Erythroblast (primary cell): ENCODE measurements around the gene ADPRM.
"Not testable (repeated sequence)": the region's sequence is repeated elsewhere in the genome, so short reads cannot be mapped to it uniquely, and the experiment has no call there.

Experiments
- DNase-seq, 2 experiments: peaks; one replicate each; lab custom pipeline; 2025; lab: John Stamatoyannopoulos, UW
- GATA1 ChIP-seq: IDR thresholded peaks from 2 replicates; pipeline ENCODE4 v1.6.1; 2011; ENCODE audit warnings: low read depth, mild to moderate bottlenecking, control low read depth, low read length, moderate library complexity
- POLR2A ChIP-seq: IDR thresholded peaks from 2 replicates; pipeline ENCODE4 v1.6.1; 2011; ENCODE audit warnings: mild to moderate bottlenecking, low read length

The ADPRM gene

DNA sequence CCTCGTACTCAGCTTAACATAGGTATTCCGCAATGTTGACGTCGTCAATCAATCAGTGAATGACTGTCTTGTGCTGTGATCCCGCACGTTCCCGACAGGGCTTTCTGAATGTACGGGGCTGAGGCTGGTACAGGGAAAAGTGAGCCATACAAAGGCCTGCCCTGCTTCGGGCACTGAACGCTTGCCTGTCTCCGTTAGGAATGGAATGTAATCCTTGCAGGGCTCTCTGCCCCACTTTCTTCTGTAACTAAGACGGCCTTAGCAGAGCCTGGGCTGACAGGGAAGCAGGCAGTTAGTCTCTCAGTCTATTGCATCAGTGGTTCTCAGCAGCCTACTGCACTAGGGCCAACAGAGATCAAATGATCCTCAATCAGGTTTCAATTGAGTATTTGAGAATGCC lies 24.1 kb upstream of the ADPRM start:
- TF ChIP-seq GATA1 (no peak), POLR2A (no peak)
- no peak for DNase-seq

DNA sequence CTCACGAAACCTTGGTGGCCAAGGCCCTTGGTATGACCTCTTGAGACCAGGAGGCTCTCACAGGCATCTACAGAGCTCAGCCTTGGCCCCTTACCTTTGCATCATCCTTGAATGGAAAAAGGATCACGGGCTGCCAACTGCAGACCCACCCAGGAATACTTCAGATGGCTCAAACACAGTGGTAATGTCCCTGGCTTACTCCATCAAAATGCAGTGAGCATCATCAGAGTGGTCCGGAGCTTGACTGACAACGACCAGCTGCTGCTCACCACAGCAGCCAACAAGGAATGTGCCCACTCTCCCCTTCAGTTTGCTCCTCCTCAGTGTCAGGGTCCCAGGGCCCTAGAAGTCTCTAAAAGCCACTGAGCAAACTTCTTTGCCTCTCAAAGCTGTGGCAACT lies 22.7 kb upstream of the ADPRM start:
- no peak for DNase-seq
- TF ChIP-seq GATA1 (no peak), POLR2A (no peak)

DNA sequence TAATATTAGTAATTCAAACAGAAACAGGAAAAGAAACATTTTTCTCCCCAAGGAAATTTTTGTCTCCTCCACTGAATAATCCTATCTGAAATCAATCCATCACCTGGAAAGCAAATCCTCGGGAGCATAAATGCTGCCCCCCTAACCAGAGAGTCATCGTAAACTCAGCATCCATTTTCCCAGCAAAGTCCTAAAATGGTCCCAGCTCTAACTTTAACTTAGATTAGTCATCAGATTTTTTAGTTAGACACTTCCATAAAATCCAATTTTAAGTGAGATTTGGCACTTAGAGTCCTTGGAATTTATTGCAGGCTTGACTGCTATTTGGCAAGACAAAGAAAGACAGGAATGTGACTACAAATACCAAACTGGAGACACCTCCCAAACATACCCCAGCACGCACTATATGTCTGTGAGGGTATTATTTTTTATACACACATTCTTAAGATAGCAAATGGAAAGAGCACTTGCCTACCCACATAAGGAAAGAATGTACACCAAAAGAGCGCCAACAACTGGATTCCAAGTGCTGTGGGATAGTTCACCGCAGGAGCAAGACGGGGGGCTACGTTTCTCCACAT lies 15.4 kb upstream of the ADPRM start:
- no peak for TF ChIP-seq GATA1
- no peak for DNase-seq

DNA sequence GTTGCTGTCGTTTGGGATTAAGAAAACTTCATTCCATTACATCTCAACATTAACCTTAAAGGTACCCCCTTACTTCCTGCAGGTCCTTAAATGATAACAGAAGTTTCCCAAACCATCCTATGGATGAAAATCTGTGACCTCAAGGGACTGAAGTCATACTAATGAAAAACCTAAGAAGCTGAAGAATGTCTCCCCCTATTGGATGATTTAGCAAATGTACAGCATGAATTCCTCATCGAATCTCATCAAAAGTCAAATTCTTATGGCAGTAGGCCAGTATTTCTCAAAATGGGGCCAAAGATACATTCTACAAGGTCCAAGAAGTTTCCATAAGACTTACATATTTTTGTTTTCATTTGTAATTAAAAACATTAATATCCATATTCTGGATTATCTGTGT lies 13.5 kb upstream of the ADPRM start:
- no peak for TF ChIP-seq GATA1
- no peak for TF ChIP-seq POLR2A
- DNase-seq = peak; percentile 39 to 51

DNA sequence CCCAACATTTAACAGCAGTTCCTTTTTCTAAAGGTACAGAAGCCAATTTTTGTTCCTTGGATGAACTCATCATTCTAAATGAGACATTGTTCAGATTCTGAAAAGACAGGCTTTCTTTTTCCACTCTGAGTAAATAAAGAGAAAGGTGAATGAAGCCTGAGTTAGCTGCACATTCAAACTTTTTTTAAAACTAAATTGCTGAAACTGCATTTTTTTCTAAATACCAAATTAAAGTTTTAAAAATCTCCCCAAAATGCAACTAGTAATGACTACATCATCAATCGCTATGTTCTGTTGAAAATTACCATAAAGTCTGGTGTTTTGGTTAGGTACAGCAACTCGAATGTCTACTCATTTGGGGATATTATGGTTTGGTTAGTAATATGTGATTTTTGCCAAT lies 9.9 kb upstream of the ADPRM start:
- no peak for DNase-seq

DNA sequence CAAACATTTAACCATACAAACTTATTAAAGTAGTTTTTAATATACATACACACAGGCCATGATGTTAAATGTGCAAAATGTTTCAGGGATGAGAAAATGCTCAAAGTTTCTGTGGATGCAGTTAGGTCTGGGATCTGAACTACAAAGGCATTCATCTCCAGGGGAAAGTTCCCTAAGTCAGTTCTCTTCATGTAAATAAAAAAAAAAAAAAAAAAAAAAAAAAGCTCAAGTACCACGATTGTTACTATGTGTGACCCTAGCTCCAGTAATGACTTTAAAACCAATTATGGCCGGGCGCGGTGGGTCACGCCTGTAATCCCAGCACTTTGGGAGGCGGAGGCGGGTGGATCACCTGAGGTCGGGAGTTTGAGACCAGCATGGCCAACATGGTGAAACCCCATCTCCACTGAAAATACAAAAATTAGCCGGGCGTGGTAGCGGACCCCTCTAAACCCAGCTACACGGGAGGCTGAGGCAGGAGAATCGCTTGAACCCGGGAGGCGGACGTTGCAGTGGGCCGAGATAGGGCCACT lies 1.5 kb upstream of the ADPRM start:
- DNase-seq = not testable (repeated sequence)

More for the DNA sequence above, 9.9 kb upstream of the ADPRM start:
- no peak for TF ChIP-seq POLR2A
- no peak for TF ChIP-seq GATA1

DNA sequence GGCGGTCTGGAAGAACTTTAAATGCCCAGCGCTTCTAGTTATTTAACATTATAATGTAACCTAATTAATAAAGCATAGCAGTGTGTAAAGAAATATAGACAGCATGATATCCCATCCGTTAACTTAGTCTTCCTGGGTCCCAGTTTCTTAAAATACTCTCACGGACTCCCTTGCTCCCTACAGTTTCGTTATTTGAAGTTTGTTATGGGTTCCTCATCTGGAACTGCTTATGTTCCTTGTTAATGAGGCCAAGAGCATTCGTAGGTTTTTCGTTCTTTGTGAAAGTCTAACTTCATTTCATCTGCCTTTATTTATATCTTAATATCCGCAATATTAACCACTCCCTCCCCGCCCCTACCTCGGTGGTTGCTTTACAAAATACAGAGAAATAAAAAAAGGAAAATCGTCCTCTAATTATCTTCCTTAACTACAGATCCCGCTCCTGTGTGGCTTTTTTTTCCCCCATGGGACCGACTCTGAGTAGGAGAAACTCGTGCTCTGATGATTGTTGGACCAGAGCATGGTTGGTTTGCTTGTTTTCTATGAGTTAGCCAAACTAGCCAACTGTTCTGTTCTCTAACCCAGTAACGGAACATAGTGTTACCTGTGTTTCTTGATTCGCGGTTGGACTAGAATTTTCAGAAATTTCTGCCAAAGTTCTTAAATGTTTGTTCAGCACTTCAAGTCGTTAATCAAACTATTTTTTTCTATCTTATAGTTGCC lies 863 bp downstream of the ADPRM start:
- TF ChIP-seq POLR2A = no peak
- no peak for TF ChIP-seq GATA1
- DNase-seq = peak; percentile 42 to 61

DNA sequence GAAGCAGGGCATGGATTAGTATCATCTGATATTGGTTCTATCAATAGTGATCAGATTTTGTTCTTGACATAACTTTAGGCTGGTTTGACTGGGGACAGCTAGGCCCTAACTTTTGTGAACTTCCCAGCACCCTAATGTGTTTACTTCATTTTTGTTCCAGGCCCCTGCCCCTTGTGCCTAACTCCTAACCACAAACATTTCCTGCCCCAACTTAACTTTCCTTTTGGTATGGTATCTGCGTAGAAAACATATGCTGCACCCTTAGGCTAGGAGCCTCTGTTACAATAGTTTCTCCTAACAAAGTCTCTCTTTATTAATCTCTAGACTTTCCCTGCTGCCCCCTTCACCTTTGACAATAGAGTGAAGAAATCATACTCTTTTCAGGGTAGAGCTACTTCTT lies 2.5 kb downstream of the ADPRM start:
- no peak for DNase-seq
- TF ChIP-seq POLR2A (no peak), GATA1 (no peak)

DNA sequence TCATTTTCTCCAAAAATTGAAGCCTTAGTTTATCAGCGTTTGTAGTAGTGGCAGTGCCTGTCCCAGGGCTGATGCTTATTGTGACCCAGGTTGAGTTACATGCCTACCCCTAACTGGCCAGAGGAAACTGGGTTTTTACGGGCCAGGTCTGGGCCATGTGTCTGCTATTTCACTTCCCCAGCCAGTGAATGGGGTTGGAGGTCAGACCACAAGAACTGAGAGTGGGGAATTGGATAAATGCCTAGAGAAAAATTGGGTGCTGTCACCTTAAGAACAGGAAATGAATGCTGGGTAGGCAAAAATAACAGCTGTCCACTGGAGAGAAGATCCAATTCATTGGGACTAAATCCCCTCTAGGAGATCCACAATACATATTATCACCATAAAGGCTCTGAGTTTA lies 5.2 kb downstream of the ADPRM start:
- no peak for TF ChIP-seq POLR2A
- no peak for TF ChIP-seq GATA1

DNA sequence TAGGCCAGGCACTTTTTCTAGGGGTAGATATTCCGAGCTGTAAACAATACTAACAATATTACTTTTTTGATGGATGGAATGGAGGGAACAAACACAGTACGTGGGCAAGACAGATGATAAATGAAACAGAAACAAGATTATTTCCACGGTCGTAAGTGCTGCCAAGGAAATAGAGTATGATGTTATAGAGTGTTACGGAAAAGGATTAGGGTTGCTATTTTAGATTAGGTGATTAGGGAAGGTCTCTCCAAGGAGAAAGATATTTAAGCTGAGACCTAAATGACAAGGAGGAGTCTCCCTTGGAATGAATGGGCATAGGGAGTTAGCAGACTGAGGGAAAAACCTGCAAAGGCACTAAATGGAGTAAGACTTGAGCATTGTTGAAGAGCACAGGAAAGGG lies 8.3 kb downstream of the ADPRM start:
- no peak for DNase-seq
- TF ChIP-seq POLR2A = no peak
- no peak for TF ChIP-seq GATA1

More for the DNA sequence above, 5.2 kb downstream of the ADPRM start:
- no peak for DNase-seq

DNA sequence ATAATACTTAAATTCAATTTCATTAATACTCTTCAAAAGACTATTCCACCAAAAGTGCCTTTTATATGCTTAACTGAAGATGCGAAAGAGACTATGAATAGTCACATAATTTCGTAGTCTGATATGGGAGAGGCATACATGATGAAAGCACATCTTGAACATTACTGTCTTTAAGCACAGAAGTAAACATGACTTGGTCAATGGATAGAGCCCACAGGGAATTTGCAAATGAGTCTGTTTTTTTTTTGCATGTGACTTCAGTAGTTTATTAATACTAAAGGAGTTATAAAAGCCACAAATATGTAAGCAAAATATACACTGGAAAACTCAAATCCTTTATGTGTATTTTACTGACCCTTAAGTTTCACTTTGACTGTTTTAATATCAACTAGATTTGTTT lies 15.9 kb downstream of the ADPRM start:
- no peak for TF ChIP-seq GATA1
- TF ChIP-seq POLR2A = no peak
- no peak for DNase-seq

DNA sequence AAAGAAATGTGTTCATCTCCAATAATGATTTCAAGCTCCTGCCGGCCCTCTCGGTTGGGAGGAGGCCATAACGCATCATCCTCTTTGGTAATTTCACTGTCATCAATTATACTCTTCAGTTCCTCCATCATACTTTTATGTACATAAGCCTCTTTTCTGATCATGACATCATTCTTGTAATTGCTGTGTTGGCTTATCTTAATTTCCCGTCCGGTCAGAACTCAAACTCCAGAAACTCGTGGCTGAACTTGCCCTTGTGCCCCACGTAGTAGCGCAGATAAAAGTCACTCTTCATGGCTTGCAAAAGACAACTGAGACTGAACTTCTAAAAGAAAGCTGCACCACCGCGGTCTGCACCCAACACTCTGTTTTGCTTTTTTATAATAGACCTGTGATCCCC lies 18.8 kb downstream of the ADPRM start:
- no peak for DNase-seq
- no peak for TF ChIP-seq GATA1
- no peak for TF ChIP-seq POLR2A

DNA sequence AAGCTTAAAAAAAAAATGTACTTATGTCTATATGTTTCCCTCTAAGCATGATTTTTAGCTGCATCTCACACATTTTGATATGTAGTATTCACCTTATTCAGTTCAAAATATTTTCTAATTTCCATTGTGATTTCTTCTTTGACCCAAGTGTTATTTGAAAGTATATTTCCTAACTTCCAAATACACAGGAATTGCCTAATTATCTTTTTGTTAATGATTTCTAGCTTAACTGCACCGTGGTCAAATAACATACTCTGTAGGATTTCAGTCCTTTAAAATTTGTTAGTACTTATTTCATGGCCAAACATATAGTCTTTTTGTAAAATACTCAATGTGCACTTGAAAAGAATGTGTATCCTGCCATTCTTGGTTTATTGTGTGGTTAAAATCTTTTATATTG lies 21.2 kb downstream of the ADPRM start:
- TF ChIP-seq GATA1 = no peak
- no peak for TF ChIP-seq POLR2A
- no peak for DNase-seq

DNA sequence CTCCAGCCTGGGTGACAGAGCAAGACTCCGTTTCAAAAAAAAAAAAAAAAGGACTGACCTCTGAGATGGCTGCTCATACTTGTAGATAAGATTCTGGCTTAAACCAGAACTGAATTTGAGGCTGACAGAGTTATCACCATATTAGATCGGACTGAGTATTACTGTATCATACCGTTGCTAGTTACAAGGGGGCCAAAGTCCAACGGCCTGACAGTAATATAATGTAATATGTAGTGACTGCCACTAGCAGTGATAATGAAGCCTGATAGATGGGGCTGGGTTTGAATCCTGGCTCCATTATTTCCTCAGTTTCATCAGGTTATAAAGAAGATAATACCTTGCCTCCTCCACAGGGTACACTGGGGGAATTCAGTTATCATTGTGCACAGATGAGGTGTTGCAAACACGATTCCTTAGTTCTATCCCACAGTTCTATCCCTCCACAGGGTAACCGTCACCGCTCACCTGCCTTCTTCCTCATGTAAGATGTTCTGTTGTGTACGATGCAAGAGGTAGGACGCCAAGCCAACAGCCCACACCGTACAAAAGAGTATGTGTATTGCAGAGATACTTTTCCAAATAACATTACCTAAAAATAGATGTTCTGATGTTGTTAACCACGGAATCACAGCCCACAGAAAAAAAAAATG lies 27.3 kb downstream of the ADPRM start:
- TF ChIP-seq POLR2A (no peak), GATA1 (no peak)
- peak; percentile 8 to 20 for DNase-seq

DNA sequence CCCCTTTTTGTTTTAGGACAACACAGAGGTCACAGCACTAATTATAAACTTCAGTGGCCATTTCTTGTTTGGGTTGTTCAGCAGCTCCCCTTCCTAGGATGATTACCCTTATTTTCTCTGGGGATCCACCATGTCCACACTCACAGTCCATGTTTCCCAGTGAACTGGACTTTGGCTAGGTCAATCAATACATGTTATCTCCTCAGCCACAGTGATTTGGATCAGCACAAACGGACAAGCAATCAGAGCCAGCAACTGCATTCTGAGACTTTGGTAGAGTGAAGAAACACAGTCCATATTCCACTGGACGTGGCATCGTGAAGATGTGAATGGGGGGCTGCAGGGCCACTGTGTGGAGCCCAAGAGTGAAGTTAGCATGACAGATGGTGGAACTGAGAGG lies 27.9 kb downstream of the ADPRM start:
- no peak for TF ChIP-seq POLR2A
- no peak for TF ChIP-seq GATA1
- DNase-seq = no peak
